HepG2 (cell line): ENCODE results near the gene BIRC5. TPM values are rescaled to one million over a fixed set of nuclear protein-coding genes. Genes with fewer than 3 reads are reported as not detected.

ENCODE experiments used
- ATF7-NPFF ChIP-seq: sonication (generic); formaldehyde crosslinking; IDR thresholded peaks from 2 replicates; pipeline ENCODE4 v1.8.1; 2023; ENCODE audit warnings: mild to moderate bottlenecking, low read depth, missing genetic modification reagents, moderate library complexity
- CHD2 ChIP-seq: IDR thresholded peaks from 2 replicates; pipeline ENCODE4 v1.6.1; 2011; ENCODE audit warnings: low read depth, low read length, improper control_type of control experiment
- CREB3 ChIP-seq: sonication (generic); formaldehyde crosslinking; IDR thresholded peaks from 2 replicates; pipeline ENCODE4 v1.5.0; 2020; ENCODE audit warnings: missing genetic modification reagents
- DPF2 ChIP-seq: sonication (generic); formaldehyde crosslinking; IDR thresholded peaks from 2 replicates; pipeline ENCODE4 v1.4.0; 2020; ENCODE audit warnings: mild to moderate bottlenecking, low read depth, missing genetic modification reagents, borderline replicate concordance
- DZIP1 ChIP-seq: sonication (generic); formaldehyde crosslinking; IDR thresholded peaks from 2 replicates; pipeline ENCODE4 v1.5.0; 2020; ENCODE audit warnings: mild to moderate bottlenecking, missing genetic modification reagents
- FUBP1 ChIP-seq: sonication (generic); formaldehyde crosslinking; IDR thresholded peaks from 2 replicates; pipeline ENCODE4 v1.5.1; 2020; ENCODE audit warnings: missing genetic modification reagents, mild to moderate bottlenecking, borderline replicate concordance
- KAT2B ChIP-seq: fragments of 150-350 bp; IDR thresholded peaks from 2 replicates; pipeline ENCODE4 v1.6.1; 2014; ENCODE audit warnings: low read depth, low read length, borderline replicate concordance
- KLF11 ChIP-seq: IDR thresholded peaks from 2 replicates; pipeline ENCODE4 v1.6.1; 2016; ENCODE audit warnings: missing compliant biosample characterization
- MAFK ChIP-seq, 2 experiments: IDR thresholded peaks in 1 of 2; conservative IDR thresholded peaks in 1 of 2; 2 replicates each; pipeline ENCODE4 v1.6.1; 2011; ENCODE audit warnings: improper control_type of control experiment in 2 of 2, low read length in 2 of 2
- NCOA1 ChIP-seq: sonication (generic); formaldehyde crosslinking; IDR thresholded peaks from 2 replicates; pipeline ENCODE4 v1.9.0; 2021; ENCODE audit warnings: missing genetic modification reagents
- SRF ChIP-seq: IDR thresholded peaks from 2 replicates; pipeline ENCODE4 v1.6.1; 2011; ENCODE audit warnings: mild to moderate bottlenecking, low read depth, low read length, moderate library complexity
- ZBED4 ChIP-seq: sonication (generic); formaldehyde crosslinking; IDR thresholded peaks from 2 replicates; pipeline ENCODE4 v1.4.0; 2020; ENCODE audit warnings: missing genetic modification reagents, borderline replicate concordance
- ZNF121 ChIP-seq: sonication (generic); formaldehyde crosslinking; IDR thresholded peaks from 2 replicates; pipeline ENCODE4 v1.5.0; 2020; ENCODE audit warnings: mild to moderate bottlenecking, missing genetic modification reagents
- ZNF256 ChIP-seq: sonication (generic); formaldehyde crosslinking; conservative IDR thresholded peaks from 2 replicates; pipeline ENCODE4 v1.4.0; 2020; ENCODE audit warnings: missing genetic modification reagents
- ZNF597 ChIP-seq: sonication (generic); formaldehyde crosslinking; IDR thresholded peaks from 2 replicates; pipeline ENCODE4 v1.5.0; 2020; ENCODE audit warnings: missing genetic modification reagents
- ZNF629 ChIP-seq: sonication (generic); formaldehyde crosslinking; conservative IDR thresholded peaks from 2 replicates; pipeline ENCODE4 v1.5.0; 2020; ENCODE audit warnings: missing genetic modification reagents
- ZNF788 ChIP-seq: sonication (generic); formaldehyde crosslinking; IDR thresholded peaks from 2 replicates; pipeline ENCODE4 v1.5.0; 2020; ENCODE audit warnings: mild to moderate bottlenecking, missing genetic modification reagents, borderline replicate concordance
- ZSCAN30 ChIP-seq: sonication (generic); formaldehyde crosslinking; IDR thresholded peaks from 2 replicates; pipeline ENCODE4 v1.5.0; 2020; ENCODE audit warnings: mild to moderate bottlenecking, missing genetic modification reagents
- ZZZ3 ChIP-seq: sonication (generic); formaldehyde crosslinking; IDR thresholded peaks from 2 replicates; pipeline ENCODE4 v1.4.0; 2020; ENCODE audit warnings: missing genetic modification reagents, mild to moderate bottlenecking, borderline replicate concordance
- polyA plus RNA-seq, 8 experiments: library from polyadenylated mRNA; depleted of rRNA in 3 of 8; stranded (reverse) in 7 of 8; unstranded in 1 of 8; fragments of >200 nt; fragmentation: Illumina TruSeq in 4 of 8; extraction: Trizol in 4 of 8; gene quantifications; 2 replicates each; pipeline versions ENCODE4 v1.2.1 to v1.2.3, GENCODE V29; 2011 to 2016; ENCODE audit warnings: low read depth in 4 of 8, missing spikeins in 1 of 8, mixed read lengths in 1 of 8; ENCODE audit not compliant: insufficient read depth in 1 of 8
- total RNA-seq, 5 experiments: library from RNA; depleted of rRNA; stranded (reverse); fragments of >200 nt; fragmentation: Illumina TruSeq; extraction: Trizol; gene quantifications; 2 replicates each; pipeline ENCODE4 v1.2.3, GENCODE V29; 2016; ENCODE audit warnings: low read depth in 1 of 5

Gene BIRC5
- total and polyA plus RNA-seq, 2 of the 13 experiments (the other 11 are each of a cell fraction or from before 2014, with no cell fraction given) = 30.3 to 135 TPM

- no peak for TF ChIP-seq ZBED4 (CRISPR knock-in tag)
- TF ChIP-seq MAFK (conservative IDR thresholded peaks at IDR 0.05 in 1 of 2, IDR thresholded peaks at IDR 0.05 in 1 of 2; ENCODE audit: low read length in 2 of 2) = no peak
- TF ChIP-seq ZSCAN30 (CRISPR knock-in tag) = no peak
- no peak for TF ChIP-seq CHD2
- no peak for TF ChIP-seq DPF2
- no peak for TF ChIP-seq ZNF256 (CRISPR knock-in tag)
- TF ChIP-seq ZNF788 (CRISPR knock-in tag) = peak; percentile 47; the same call in 1 of the 2 replicates
- TF ChIP-seq ZNF121 = 0 out of 2 replicates have a peak, but pooled peaks have one; percentile 45
- no peak for TF ChIP-seq ZNF597
- TF ChIP-seq FUBP1 = no peak
- TF ChIP-seq CREB3 (CRISPR knock-in tag) = no peak
- TF ChIP-seq KLF11 (CRISPR knock-in tag) = no peak
- TF ChIP-seq ZNF629 (CRISPR knock-in tag) = no peak
- TF ChIP-seq ATF7-NPFF = peak; percentile 70; the same call in 1 of the 2 replicates
- TF ChIP-seq ZZZ3 (CRISPR knock-in tag) = no peak
- TF ChIP-seq SRF = no peak
- TF ChIP-seq KAT2B = no peak
- TF ChIP-seq DZIP1 = peak; percentile 68; the same call in 1 of the 2 replicates
- TF ChIP-seq NCOA1 (CRISPR knock-in tag) = no peak
Measured at GRCh38 chr17:78263063-78263735, 49.1 kb downstream of the BIRC5 start (continued).
